ENCODE measurements around the gene HOXB4. TPM values are rescaled to one million over a fixed set of nuclear protein-coding genes. Genes with fewer than 3 reads are reported as not detected.
A peak's percentile ranks its signal among the peaks of the same experiment; 100 is the strongest.

HOXB4 gene
- total RNA-seq, 1 experiment from 2014 or later: not detected

DNA sequence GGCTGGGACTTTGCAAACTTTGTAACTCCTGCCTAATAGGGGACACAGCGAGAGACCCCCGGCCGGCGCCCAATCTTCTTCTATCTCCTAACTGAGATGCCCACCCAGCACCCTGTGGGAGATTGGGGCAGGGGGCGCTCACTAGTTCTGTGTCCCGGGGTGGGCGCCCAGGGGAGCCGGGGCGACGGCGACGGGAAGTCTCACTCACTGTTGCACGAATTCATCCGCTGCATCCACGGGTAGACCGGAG is 19.3 kb upstream of the HOXB4 start:
- peaks cover 99% of the 10 kb centered on the region for H3K27me3 ChIP-seq (ENCODE audit: insufficient read depth, low read length)
- no peak overlapping the region for H2AK5ac ChIP-seq (ENCODE audit: insufficient read length, low read length)
- Mint-ChIP-seq H3K4me3 (no peak overlapping the region), H3K4me1 (peaks cover 8 to 33% of the 10 kb centered on the region in 2 experiments), H3K9me3 (peaks cover 0 to 21% of the 10 kb centered on the region in 2 experiments; a peak in 2 of 5 replicates), H3K36me3 (ENCODE audit: insufficient read depth in 1 of 3, low read depth in 3 of 3) (no peaks in the 10 kb centered on the region), H3K27me3 (ENCODE audit: low read depth) (peaks cover 100% of the 10 kb centered on the region), H3K27ac (no peak overlapping the region)
- no peak overlapping the region for H2BK15ac ChIP-seq (ENCODE audit: low read depth, low read length)
- no peak overlapping the region for H3K9ac ChIP-seq (ENCODE audit: extremely low read depth, insufficient read length, low read length)
- no peak overlapping the region for H2BK120ac ChIP-seq (ENCODE audit: low read depth, low read length, poor library complexity, severe bottlenecking)
- H4K91ac ChIP-seq (ENCODE audit: insufficient read length, low read depth, low read length): no peak overlapping the region
- H4K8ac ChIP-seq (replicated peaks; ENCODE audit: insufficient read length, low read depth, low read length): no peak overlapping the region
- no peak overlapping the region for H2AFZ ChIP-seq (ENCODE audit: low read length)
- H3K14ac ChIP-seq (ENCODE audit: insufficient read depth, low read length): no peak overlapping the region
- no peak overlapping the region for H3K18ac ChIP-seq (ENCODE audit: insufficient read length, low read depth, low read length)
- H3K56ac ChIP-seq (ENCODE audit: insufficient read length, low read depth, low read length): no peak overlapping the region
- H4K20me1 ChIP-seq (ENCODE audit: control insufficient read depth, insufficient read depth, insufficient read length): no peaks in the 10 kb centered on the region
- H2BK12ac ChIP-seq (ENCODE audit: insufficient read length, low read depth, low read length): no peak overlapping the region
- H2BK20ac ChIP-seq (ENCODE audit: low read depth, low read length, poor library complexity, severe bottlenecking): no peak overlapping the region
- H4K5ac ChIP-seq (ENCODE audit: insufficient read length, low read depth, low read length): no peak overlapping the region
- H3K4me2 ChIP-seq (ENCODE audit: insufficient read depth, insufficient read length, low read length): peak overlapping the region; percentile 13
- H3T11ph ChIP-seq (ENCODE audit: low read length): no peak overlapping the region
- no peak overlapping the region for H3K4ac ChIP-seq (ENCODE audit: low read depth, low read length)
- H3K23ac ChIP-seq (ENCODE audit: insufficient read length, low read depth, low read length): no peak overlapping the region
- DNase-seq: no peak
- WGBS (ENCODE audit: extremely low coverage, insufficient read length, low lambda C conversion rate): no CpG with 5 or more reads among the region's 16 CpGs
- TF ChIP-seq, protein P1, sequence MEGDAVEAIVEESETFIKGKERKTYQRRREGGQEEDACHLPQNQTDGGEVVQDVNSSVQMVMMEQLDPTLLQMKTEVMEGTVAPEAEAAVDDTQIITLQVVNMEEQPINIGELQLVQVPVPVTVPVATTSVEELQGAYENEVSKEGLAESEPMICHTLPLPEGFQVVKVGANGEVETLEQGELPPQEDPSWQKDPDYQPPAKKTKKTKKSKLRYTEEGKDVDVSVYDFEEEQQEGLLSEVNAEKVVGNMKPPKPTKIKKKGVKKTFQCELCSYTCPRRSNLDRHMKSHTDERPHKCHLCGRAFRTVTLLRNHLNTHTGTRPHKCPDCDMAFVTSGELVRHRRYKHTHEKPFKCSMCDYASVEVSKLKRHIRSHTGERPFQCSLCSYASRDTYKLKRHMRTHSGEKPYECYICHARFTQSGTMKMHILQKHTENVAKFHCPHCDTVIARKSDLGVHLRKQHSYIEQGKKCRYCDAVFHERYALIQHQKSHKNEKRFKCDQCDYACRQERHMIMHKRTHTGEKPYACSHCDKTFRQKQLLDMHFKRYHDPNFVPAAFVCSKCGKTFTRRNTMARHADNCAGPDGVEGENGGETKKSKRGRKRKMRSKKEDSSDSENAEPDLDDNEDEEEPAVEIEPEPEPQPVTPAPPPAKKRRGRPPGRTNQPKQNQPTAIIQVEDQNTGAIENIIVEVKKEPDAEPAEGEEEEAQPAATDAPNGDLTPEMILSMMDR (conservative IDR thresholded peaks at IDR 0.05): no peak
- H3K23me2 ChIP-seq (ENCODE audit: insufficient read length, low read depth, low read length, poor library complexity, severe bottlenecking): no peaks in the 10 kb centered on the region
- no peak overlapping the region for H2BK5ac ChIP-seq (ENCODE audit: insufficient read length, low read length)
- H3K79me2 ChIP-seq (ENCODE audit: insufficient read depth, low read length): no peaks in the 10 kb centered on the region
- H3K27ac ChIP-seq (ENCODE audit: insufficient read length, low read depth, low read length): no peak overlapping the region
- H3K79me1 ChIP-seq (ENCODE audit: insufficient read depth, low read depth, low read length, poor library complexity, severe bottlenecking): no peaks in the 10 kb centered on the region
- H3K9me3 ChIP-seq (ENCODE audit: control insufficient read depth, low read depth, low read length): no peaks in the 10 kb centered on the region
- H3K4me1 ChIP-seq (ENCODE audit: insufficient read depth, low read length): no peaks in the 10 kb centered on the region

Data from H9 (cell line).